Measurements from ENCODE around the gene PP2D1. TPM values are rescaled to one million over a fixed set of nuclear protein-coding genes. Genes with fewer than 3 reads are reported as not detected.

The PP2D1 gene
- total and polyA plus RNA-seq, 2 donors (not counting 3 experiments of a cell fraction or from before 2014, with no cell fraction given), result not detected

DNA sequence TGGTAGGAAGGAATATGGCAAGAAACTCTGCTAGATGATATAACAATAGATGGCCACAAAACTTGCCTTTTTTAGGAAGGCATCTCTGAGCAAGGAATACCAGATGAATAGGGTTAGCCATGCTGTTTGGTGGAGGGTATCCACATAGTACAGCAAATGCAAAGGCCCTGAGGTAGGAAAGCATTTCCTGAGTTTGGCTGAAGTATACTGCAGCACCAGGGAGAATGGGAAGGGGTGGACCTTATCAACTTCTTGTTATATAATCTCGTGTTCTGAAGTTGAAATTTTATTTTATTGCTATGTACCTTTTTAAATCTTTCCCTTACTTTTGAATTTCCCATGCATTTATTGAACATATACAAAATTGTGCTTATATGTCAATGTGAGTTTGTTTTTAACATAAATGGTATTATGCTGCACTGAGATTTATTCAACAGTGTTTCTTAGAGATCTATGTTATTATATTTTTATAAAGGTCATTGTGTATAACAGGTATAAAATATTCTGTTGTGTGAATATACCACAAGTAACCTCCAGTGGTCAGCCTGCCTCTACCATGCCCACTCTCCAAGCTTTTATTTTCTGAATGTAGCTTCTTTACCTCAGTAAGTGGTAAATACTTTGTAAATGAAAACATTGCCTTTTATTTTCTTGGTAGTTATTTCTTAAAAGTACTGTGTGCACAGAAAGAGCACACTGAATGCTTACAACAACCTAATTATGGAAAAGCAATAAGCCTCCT lies 25.4 kb upstream of the PP2D1 start:
- FAIRE-seq (no peak), DNase-seq (ENCODE audit: low read depth, low spot score) (no peak)
- ChIA-PET POLR2A (no interaction called here), CTCF (no interaction called here)
- BruUV-seq (replicated peaks), result no TSS peak
- no peaks in the 10 kb centered on the region for H3K79me2 ChIP-seq (ENCODE audit: control insufficient read depth, insufficient read depth, low read length)
- no peaks in the 10 kb centered on the region for H3K9me1 ChIP-seq (replicated peaks; ENCODE audit: control insufficient read depth, extremely low read depth, insufficient read depth, low read length)
- H3K27ac ChIP-seq (ENCODE audit: insufficient read depth, low read depth, low read length), result no peak overlapping the region
- no peak overlapping the region for H3K4me3 ChIP-seq (replicated peaks in 1 of 3; ENCODE audit: insufficient read depth in 1 of 3, low read depth in 1 of 3, low read length in 3 of 3)
- no peaks in the 10 kb centered on the region for H4K20me1 ChIP-seq (replicated peaks; ENCODE audit: control insufficient read depth, extremely low read depth, insufficient read depth, low read length)
- H3K9ac ChIP-seq (replicated peaks; ENCODE audit: extremely low read depth, insufficient read depth, low read length), result no peak overlapping the region
- no peaks in the 10 kb centered on the region for H3K9me3 ChIP-seq (replicated peaks; ENCODE audit: control insufficient read depth, insufficient read depth, low read length)
- TF ChIP-seq GATA2 (IDR thresholded peaks at IDR 0.05; ENCODE audit: insufficient read depth, insufficient read length, low read depth, low read length) (no peak), JUN (IDR thresholded peaks at IDR 0.05; ENCODE audit: borderline replicate concordance, insufficient read depth, insufficient read length, low read depth) (no peak), POLR2A (IDR thresholded peaks at IDR 0.05; ENCODE audit: low read depth, low read length) (no peak), MYC (IDR thresholded peaks at IDR 0.05; ENCODE audit: low read depth, low read length) (no peak), FOS (IDR thresholded peaks at IDR 0.05; ENCODE audit: borderline replicate concordance, insufficient read depth, low read length) (no peak), POLR2AphosphoS5 (IDR thresholded peaks at IDR 0.05; ENCODE audit: insufficient read depth, low read depth, low read length) (no peak), EZH2 (IDR thresholded peaks at IDR 0.05; ENCODE audit: borderline replicate concordance, low read depth, low read length, severe bottlenecking) (no peak)
- TF ChIP-seq, protein P1, sequence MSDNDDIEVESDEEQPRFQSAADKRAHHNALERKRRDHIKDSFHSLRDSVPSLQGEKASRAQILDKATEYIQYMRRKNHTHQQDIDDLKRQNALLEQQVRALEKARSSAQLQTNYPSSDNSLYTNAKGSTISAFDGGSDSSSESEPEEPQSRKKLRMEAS (IDR thresholded peaks at IDR 0.05; ENCODE audit: insufficient read depth, insufficient read length), result no peak
- TF ChIP-seq, protein P2, sequence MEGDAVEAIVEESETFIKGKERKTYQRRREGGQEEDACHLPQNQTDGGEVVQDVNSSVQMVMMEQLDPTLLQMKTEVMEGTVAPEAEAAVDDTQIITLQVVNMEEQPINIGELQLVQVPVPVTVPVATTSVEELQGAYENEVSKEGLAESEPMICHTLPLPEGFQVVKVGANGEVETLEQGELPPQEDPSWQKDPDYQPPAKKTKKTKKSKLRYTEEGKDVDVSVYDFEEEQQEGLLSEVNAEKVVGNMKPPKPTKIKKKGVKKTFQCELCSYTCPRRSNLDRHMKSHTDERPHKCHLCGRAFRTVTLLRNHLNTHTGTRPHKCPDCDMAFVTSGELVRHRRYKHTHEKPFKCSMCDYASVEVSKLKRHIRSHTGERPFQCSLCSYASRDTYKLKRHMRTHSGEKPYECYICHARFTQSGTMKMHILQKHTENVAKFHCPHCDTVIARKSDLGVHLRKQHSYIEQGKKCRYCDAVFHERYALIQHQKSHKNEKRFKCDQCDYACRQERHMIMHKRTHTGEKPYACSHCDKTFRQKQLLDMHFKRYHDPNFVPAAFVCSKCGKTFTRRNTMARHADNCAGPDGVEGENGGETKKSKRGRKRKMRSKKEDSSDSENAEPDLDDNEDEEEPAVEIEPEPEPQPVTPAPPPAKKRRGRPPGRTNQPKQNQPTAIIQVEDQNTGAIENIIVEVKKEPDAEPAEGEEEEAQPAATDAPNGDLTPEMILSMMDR (IDR thresholded peaks at IDR 0.05; ENCODE audit: extremely low read depth in 1 of 2, insufficient read depth in 1 of 2, low read depth in 1 of 2, low read length in 2 of 2), result no peak
- no peak overlapping the region for H2AFZ ChIP-seq (ENCODE audit: low read depth, low read length)
- H3K4me1 ChIP-seq (ENCODE audit: control insufficient read depth, extremely low read depth, insufficient read depth, low read length), result peaks cover 9% of the 10 kb centered on the region
- no peaks in the 10 kb centered on the region for H3K36me3 ChIP-seq (ENCODE audit: control insufficient read depth in 2 of 2, extremely low read depth in 1 of 2, insufficient read depth in 2 of 2, low read length in 2 of 2)
- H3K4me2 ChIP-seq (ENCODE audit: insufficient read depth, low read length), result no peak overlapping the region
- dilution Hi-C loops (cut with MboI; ENCODE audit: extremely low pct_ligation_motif_present, low sequenced_read_pairs) (no loop called here), intact Hi-C loops (cut with micrococcal nuclease) (loop anchor here (5.0 kb wide), 1 partner anchor 50 kb away; no protein-coding TSS in a partner anchor)
- H3K27me3 ChIP-seq (ENCODE audit: control insufficient read depth in 2 of 2, insufficient read depth in 2 of 2, low read length in 2 of 2), result no peaks in the 10 kb centered on the region
